Measurements from ENCODE around the gene BRD3. TPM values are rescaled to one million over a fixed set of nuclear protein-coding genes. Genes with fewer than 3 reads are reported as not detected.

Gene BRD3
- total RNA-seq, 4 donors from 2014 or later = 61.6 to 70.8 (median 65.3) TPM

- TF ChIP-seq, protein P1, sequence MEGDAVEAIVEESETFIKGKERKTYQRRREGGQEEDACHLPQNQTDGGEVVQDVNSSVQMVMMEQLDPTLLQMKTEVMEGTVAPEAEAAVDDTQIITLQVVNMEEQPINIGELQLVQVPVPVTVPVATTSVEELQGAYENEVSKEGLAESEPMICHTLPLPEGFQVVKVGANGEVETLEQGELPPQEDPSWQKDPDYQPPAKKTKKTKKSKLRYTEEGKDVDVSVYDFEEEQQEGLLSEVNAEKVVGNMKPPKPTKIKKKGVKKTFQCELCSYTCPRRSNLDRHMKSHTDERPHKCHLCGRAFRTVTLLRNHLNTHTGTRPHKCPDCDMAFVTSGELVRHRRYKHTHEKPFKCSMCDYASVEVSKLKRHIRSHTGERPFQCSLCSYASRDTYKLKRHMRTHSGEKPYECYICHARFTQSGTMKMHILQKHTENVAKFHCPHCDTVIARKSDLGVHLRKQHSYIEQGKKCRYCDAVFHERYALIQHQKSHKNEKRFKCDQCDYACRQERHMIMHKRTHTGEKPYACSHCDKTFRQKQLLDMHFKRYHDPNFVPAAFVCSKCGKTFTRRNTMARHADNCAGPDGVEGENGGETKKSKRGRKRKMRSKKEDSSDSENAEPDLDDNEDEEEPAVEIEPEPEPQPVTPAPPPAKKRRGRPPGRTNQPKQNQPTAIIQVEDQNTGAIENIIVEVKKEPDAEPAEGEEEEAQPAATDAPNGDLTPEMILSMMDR (IDR thresholded peaks at IDR 0.05) = no peak
- TF ChIP-seq POLR2A (IDR thresholded peaks at IDR 0.05) = no peak
- TF ChIP-seq EP300 (IDR thresholded peaks at IDR 0.05) = no peak
- 77 to 81% methylated on average over 28 to 29 of the region's 29 CpGs for WGBS, 2 donors
- peaks cover 0 to 92% (median 30%) of the 10 kb centered on the region in 3 donors for H3K36me3 ChIP-seq
Observed at GRCh38 chr9:134030821-134031470, 36.9 kb downstream of the BRD3 start.

DNA sequence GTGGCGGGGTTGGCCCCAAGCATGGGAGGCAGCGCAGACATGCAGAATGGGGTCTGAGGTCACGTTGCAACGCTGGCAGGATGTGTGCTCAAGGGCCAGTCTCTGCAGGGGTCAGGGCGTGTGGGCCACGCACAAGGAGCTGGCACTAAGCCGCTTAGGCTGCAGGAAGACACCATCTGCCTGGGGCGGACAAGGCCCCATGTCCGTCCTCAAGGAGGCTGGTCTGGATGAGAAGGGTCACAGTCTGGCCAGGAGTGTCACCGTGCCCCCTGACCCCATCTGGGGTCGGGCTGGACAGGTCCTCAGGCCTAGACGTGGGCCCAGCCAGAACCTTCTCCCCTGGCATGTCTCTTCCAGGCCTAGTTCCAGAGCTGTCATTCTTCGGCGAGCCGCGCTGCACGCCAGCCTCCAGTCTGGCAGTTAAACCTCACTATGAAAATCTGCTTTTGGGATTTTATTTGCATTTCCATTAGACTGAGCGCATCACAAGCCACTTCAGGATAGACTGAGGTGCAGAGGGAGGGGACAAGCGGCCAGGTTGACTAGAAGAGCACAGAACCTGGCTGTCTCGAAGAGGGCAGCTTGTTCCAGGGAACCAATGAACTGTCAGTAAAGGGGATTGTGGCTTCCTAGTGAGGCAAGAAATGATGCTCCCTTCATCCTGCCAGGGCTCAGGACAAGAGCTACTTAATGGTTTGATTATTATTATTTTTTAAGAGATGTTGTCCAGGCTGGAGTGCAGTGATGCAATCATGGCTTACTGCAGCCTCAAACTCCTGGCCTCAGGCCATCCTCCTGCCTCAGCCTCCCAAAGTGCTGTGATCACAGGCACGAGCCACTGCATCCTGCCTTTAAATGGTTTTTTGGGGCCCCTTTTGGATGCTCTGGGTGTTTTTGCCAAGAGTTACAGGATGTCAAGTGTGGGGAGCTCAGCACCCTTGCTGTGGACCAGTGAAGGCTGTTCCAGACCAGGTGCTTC, 38.3 kb downstream of the BRD3 start:
- TF ChIP-seq, protein P1 (IDR thresholded peaks at IDR 0.05) = no peak
- TF ChIP-seq EP300 (IDR thresholded peaks at IDR 0.05) (no peak), POLR2A (IDR thresholded peaks at IDR 0.05) (no peak)
- Histone ChIP-seq H3K27me3 (no peaks in the 10 kb centered on the region), H3K4me3 (no peak overlapping the region), H3K36me3 (peaks cover 0 to 78% (median 20%) of the 10 kb centered on the region in 3 donors), H3K27ac (no peak overlapping the region), H3K4me1 (peaks cover 0 to 12% (median 7%) of the 10 kb centered on the region in 4 donors), H3K9me3 (no peaks in the 10 kb centered on the region)
- 87 to 88% methylated on average over 21 of the region's 21 CpGs for WGBS, 2 donors
- DNase-seq (ENCODE audit: low spot score in 2 of 2) = no peak

More at GRCh38 chr9:134030821-134031470, 36.9 kb downstream of the BRD3 start:
- no peak overlapping the region for H3K27ac ChIP-seq
- H3K4me3 ChIP-seq = no peak overlapping the region
- no peaks in the 10 kb centered on the region for H3K27me3 ChIP-seq
- no peak for DNase-seq (ENCODE audit: low spot score in 2 of 2)
- H3K9me3 ChIP-seq = no peaks in the 10 kb centered on the region
- H3K4me1 ChIP-seq = peaks cover 0 to 11% (median 6%) of the 10 kb centered on the region in 4 donors

- TF ChIP-seq, protein P1 (IDR thresholded peaks at IDR 0.05) = no peak
- TF ChIP-seq EP300 (IDR thresholded peaks at IDR 0.05) (no peak), POLR2A (IDR thresholded peaks at IDR 0.05) (no peak)
- peaks cover 0 to 69% (median 15%) of the 10 kb centered on the region in 3 donors for H3K36me3 ChIP-seq
- H3K9me3 ChIP-seq = no peaks in the 10 kb centered on the region
- no peaks in the 10 kb centered on the region for H3K27me3 ChIP-seq
- no peak overlapping the region for H3K4me3 ChIP-seq
- no peak overlapping the region for H3K27ac ChIP-seq
- no peak for DNase-seq (ENCODE audit: low spot score in 2 of 2)
- WGBS, 2 donors = 85 to 88% methylated on average over 22 of the region's 22 CpGs
- peaks cover 0 to 12% (median 7%) of the 10 kb centered on the region in 4 donors for H3K4me1 ChIP-seq
Observed at GRCh38 chr9:134028575-134029247, 39.1 kb downstream of the BRD3 start.

DNA sequence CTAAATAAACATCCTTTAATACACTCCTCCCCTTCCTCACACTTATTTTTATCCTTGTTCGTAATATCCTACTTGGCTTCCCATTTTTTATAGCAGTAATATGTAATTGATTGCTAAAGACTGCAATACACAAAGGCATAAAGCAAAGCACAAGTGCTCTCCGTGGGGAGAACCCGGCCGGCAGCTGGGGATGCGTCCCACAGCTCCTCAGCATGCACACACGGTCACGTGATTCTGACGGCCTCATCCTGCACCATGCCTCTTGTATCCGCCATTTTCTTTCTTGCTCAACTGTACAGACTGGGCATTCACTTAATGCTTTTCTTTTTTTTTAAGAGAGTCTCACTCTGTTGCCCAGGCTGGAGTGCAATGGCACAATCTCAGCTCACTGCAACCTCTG, 39.8 kb downstream of the BRD3 start:
- no peaks in the 10 kb centered on the region for H3K27me3 ChIP-seq
- H3K36me3 ChIP-seq = peaks cover 0 to 63% (median 9%) of the 10 kb centered on the region in 3 donors
- DNase-seq (ENCODE audit: low spot score in 2 of 2) = no peak
- WGBS, 2 donors = 92 to 93% methylated on average over 9 of the region's 9 CpGs
- peaks cover 0 to 12% (median 7%) of the 10 kb centered on the region in 4 donors for H3K4me1 ChIP-seq
- H3K27ac ChIP-seq = no peak overlapping the region
- TF ChIP-seq POLR2A (IDR thresholded peaks at IDR 0.05) = no peak
- TF ChIP-seq, protein P1 (IDR thresholded peaks at IDR 0.05) = no peak
- TF ChIP-seq EP300 (IDR thresholded peaks at IDR 0.05) = no peak
- no peaks in the 10 kb centered on the region for H3K9me3 ChIP-seq
- no peak overlapping the region for H3K4me3 ChIP-seq

Data from tibial nerve (tissue), 4 donors.